HG03469 (cell line): Measurements from ENCODE around the gene GLI3.

Experiments used
- ATAC-seq: cut with Tn5 transposase; IDR thresholded peaks from one replicate; pipeline ENCODE4 v1.9.1; 2021; ENCODE audit warnings: mild to moderate bottlenecking, moderate library complexity, moderate number of reproducible peaks; ENCODE audit not compliant: unreplicated experiment

The GLI3 gene

GRCh38 chr7:42151309-42151708, 85.7 kb downstream of the GLI3 start:
- ATAC-seq, result no peak

- no peak for ATAC-seq
These were observed 91.5 kb downstream of the GLI3 start for GRCh38 chr7:42145539-42145938.

- ATAC-seq, result no peak
These were observed 92.4 kb downstream of the GLI3 start for GRCh38 chr7:42144604-42145003.

GRCh38 chr7:42143711-42144600, 93.1 kb downstream of the GLI3 start:
- ATAC-seq, result no peak

GRCh38 chr7:42142089-42142488, 94.9 kb downstream of the GLI3 start:
- no peak for ATAC-seq

- no peak for ATAC-seq
These were observed 97.3 kb downstream of the GLI3 start for GRCh38 chr7:42139751-42140150.

- no peak for ATAC-seq
These were observed 98.3 kb downstream of the GLI3 start for GRCh38 chr7:42138691-42139090.

GRCh38 chr7:42137941-42138340, 99.1 kb downstream of the GLI3 start:
- ATAC-seq, result no peak

GRCh38 chr7:42137431-42137830, 99.6 kb downstream of the GLI3 start:
- no peak for ATAC-seq

- no peak for ATAC-seq
These were observed 101.3 kb downstream of the GLI3 start for GRCh38 chr7:42135728-42136127.

GRCh38 chr7:42134276-42134876, 102.6 kb downstream of the GLI3 start:
- no peak for ATAC-seq

- ATAC-seq, result no peak
These were observed 103.7 kb downstream of the GLI3 start for GRCh38 chr7:42133321-42133720.

- no peak for ATAC-seq
These were observed 108.3 kb downstream of the GLI3 start for GRCh38 chr7:42128703-42129102.

GRCh38 chr7:42127232-42127622, 109.8 kb downstream of the GLI3 start:
- ATAC-seq, result no peak

GRCh38 chr7:42126475-42127231, 110.4 kb downstream of the GLI3 start:
- ATAC-seq, result no peak

GRCh38 chr7:42125321-42125720, 111.7 kb downstream of the GLI3 start:
- ATAC-seq, result no peak

- no peak for ATAC-seq
These were observed 113.3 kb downstream of the GLI3 start for GRCh38 chr7:42123716-42124115.

- no peak for ATAC-seq
These were observed 116.8 kb downstream of the GLI3 start for GRCh38 chr7:42120191-42120590.

GRCh38 chr7:42117201-42117600, 119.8 kb downstream of the GLI3 start:
- no peak for ATAC-seq

GRCh38 chr7:42115795-42116194, 121.2 kb downstream of the GLI3 start:
- ATAC-seq, result no peak

- no peak for ATAC-seq
These were observed 126.7 kb downstream of the GLI3 start for GRCh38 chr7:42110333-42110732.
